Choroid plexus epithelial cell (primary cell): ENCODE results near the gene EPO.

Experiments
- DNase-seq: peaks from one replicate; pipeline ENCODE4 v3.0.0-alpha.2; 2010; ENCODE audit warnings: low read depth
- H3K4me3 ChIP-seq: 2 replicates; pipeline ENCODE4 v1.5.1; 2011; ENCODE audit warnings: low read depth, mild to moderate bottlenecking, control low read depth, low read length, moderate library complexity
- CTCF ChIP-seq: conservative IDR thresholded peaks from 2 replicates; pipeline ENCODE4 v1.5.1; 2011; ENCODE audit warnings: low read depth, mild to moderate bottlenecking, control low read depth, inconsistent platforms, low read length, moderate library complexity

Gene EPO

GRCh38 chr7:100720279-100720670 is at the start of gene EPO:
Gene EPO, plus strand, starts transcription at chr7:100720468. Its CDS starts 513 bp downstream, at chr7:100720981.
- H3K4me3 ChIP-seq: no peak within 1 kb of the TSS
- TF ChIP-seq CTCF: no peak
- DNase-seq: no peak

DNA sequence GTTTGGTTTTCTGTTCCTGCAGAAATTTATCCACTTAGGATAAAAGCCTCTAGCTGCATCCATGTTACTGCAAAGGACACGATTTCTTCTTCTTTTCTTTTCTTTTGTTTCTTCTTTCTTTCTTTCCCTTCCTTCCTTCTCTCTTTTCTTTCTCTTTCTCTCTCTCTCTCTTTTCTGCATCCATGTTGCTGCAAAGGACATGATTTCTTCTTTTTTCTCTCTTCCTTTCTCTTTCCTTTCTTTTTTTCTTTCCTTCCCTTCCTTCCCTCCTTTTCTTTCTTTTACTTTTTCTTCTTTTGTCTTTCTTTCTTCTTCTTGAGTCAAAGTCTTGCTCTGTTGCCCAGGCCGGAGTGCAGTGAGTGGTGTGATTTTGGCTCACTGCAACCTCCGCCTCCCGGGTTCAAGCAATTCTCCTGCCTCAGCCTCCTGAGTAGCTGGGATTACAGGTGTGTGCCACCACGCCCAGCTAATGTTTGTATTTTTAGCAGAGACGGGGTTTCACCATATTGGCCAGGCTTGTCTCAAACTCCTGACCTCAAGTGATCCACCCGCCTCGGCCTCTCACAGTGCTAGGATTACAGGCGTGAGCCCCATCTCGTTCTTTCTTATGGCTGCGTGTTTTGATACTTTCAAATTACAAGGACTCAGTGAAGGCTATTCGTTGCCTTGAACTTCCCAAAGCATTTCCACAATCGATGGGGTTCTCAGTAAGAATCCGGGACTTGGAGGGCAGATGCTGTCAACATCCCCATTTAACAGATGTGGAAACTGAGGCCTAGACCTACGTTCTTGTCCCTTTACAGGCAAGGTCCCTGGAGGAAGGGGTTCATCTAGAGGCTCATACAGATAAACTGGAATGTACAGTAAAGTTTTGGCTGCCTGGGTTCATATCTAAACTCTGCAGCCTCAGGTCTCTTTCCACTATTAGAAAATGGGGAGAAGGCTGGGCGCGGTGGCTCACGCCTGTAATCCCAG is 48.6 kb upstream of the EPO start:
- no peak for DNase-seq
- no peak for TF ChIP-seq CTCF
- H3K4me3 ChIP-seq: no peak overlapping the region

GRCh38 chr7:100673302-100673941 is 46.8 kb upstream of the EPO start, which contains the start of gene GNB2:
Gene GNB2, plus strand, starts transcription at chr7:100673740. Its CDS starts 2,526 bp downstream, at chr7:100676266.
- DNase-seq: peak; percentile 100
- TF ChIP-seq CTCF: no peak
- H3K4me3 ChIP-seq: peak within 1 kb of the TSS; percentile 91

DNA sequence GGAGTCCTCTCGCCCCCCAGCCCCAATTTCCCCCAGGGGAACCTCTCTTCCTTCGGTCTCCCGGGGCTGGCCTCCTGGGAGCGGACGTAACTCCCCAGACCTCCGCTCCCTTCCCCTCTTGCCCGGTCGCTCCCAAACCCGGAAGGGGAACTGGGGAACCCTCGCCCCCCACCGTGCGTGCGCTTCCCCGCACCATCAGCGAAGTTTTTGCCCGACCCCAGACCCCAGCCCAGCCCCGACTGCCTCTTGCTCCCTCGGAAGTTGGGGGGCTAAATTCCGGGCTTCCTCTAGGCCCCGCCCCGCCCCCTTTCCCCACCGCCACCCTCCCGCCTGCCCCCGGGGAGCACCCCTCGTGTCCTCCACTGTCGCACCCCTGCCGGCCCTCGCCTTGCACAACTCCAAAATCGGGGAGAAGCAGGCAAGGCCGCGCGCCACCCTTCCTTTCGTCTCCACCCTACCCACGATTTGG is 46.3 kb upstream of the EPO start:
- peak; percentile 16 for DNase-seq
- H3K4me3 ChIP-seq: peak overlapping the region; percentile 91
- TF ChIP-seq CTCF: no peak

- peak; percentile 23 for DNase-seq
- TF ChIP-seq CTCF: no peak
- H3K4me3 ChIP-seq: peak overlapping the region; percentile 91
These were observed 45.7 kb upstream of the EPO start for GRCh38 chr7:100674411-100675104.

GRCh38 chr7:100675105-100675451 is 45.2 kb upstream of the EPO start:
- peak overlapping the region; percentile 91 for H3K4me3 ChIP-seq
- no peak for DNase-seq
- TF ChIP-seq CTCF: no peak
